GM18858 (cell line): ENCODE results near the gene CDC42.
"Not testable (repeated sequence)": the region's sequence is repeated elsewhere in the genome, so short reads cannot be mapped to it uniquely, and the experiment has no call there.

ENCODE experiments used
- ATAC-seq: cut with Tn5 transposase; IDR thresholded peaks from one replicate; pipeline ENCODE4 v1.9.1; 2021; ENCODE audit not compliant: unreplicated experiment

The CDC42 gene

DNA sequence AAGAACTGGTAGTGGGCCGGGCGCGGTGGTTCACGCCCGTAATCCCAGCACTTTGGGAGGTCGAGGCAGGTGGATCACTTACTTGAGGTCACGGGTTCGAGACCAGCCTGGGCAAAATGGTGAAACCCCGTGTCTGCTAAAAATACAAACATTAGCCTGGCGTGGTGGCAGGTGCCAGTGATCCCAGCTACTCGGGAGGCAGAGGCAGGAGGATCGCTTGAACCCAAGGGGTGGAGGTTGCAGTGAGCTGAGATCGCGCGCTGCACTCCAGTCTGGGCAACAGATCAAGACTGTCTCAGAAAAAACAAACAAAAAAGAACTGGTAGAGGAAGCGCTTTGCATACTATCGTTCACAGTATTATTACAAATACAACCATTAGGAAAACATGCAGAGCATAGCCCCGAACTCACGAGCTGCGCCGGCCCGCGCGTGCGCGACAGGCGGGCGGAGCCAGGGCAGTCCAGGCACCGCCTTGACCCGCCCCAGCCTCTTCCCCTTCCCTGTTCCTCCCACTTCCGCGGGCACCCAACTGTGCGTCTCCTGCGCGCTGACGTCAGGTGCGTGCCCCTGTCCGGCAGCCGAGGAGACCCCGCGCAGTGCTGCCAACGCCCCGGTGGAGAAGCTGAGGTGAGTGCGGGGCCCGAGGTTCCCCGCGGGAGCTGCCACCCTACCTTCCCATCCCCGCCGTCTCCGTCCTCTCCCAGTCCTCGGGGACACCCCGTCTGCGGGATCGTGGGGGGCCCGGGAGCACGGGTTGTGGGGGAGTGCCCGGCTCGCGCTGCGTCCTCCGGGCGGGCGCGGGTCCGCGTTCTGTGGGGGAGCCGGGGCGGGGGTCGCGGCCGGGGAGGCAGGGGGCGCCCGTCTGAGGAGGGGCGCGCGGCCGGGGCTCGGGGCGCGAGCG is at the start of gene CDC42:
Gene CDC42, plus strand, starts transcription at position 595 of the 902 bp plus-strand sequence. CDS start 25,770 bp downstream, outside the sequence.
- peak; percentile 66 for ATAC-seq

DNA sequence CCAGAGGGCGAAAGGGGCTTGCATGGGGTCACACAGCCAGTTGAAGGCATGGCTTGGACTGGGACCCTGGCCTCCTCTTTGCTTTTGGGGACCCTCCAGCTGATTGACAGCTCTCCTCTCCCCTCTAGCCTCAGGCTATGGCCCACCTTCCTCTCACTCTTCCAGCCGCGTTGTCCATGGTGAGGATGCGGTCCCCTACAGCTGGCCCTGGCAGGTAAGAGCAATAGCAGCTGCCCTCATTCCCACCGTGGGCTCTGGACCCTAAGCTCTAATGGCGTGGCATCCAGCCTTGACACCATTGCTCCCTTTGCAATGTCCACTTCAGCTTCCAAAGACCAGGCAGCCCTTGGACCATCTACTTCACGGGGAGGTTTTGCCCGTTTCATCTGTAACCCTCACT is 49.6 kb upstream of the CDC42 start:
- not testable (repeated sequence) for ATAC-seq

DNA sequence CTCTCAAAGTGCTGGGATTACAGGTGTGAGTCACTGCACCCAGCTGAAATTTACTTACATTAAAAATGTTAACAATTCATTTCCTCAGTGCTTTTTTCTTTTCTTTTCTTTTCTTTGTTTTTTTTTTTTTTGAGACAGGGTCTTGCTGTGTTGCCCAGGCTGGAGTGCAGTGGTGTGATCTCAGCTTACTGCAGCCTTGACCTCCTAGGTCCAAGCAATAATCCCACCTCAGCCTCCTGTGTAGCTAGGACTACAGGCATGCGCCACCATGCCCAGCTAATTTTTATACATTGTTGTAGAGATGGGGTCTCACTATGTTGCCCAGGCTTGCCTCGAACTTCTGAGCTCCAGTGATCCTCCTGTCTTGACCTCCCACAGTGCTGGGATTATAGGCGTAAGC is 48.5 kb upstream of the CDC42 start:
- not testable (repeated sequence) for ATAC-seq

DNA sequence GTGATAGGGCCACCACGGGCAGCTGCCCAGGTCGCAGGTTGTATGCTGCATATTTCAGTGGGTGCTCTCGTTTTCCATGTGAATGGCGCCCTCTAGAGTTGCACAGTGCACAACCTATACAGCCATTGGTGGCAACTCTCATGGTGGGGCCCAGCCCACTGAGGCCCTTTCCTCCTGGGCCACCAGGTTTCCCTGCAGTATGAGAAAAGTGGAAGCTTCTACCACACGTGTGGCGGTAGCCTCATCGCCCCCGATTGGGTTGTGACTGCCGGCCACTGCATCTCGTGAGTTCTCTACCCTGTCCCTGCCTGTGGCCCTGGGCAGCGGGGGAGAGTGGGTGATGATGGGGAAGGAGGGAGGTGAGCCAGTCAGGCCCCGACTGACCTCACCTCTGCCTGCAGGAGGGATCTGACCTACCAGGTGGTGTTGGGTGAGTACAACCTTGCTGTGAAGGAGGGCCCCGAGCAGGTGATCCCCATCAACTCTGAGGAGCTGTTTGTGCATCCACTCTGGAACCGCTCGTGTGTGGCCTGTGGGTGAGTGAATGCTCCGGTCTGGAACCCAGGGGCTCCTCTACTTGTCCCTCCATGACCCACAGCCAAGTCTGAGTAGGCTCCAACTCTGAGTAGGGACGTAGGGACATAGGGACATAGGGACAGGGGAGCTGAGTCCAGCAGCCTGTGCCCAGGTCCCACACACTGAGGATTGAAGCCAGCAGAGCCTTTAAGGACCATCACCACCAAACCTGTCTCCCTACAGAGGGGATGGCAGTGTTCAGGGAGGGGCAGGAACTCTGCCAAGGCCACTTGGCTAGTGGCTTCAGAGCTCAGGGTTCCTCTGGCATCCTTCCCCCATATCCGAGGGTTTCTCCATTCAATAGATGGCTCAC is 47.0 kb upstream of the CDC42 start:
- ATAC-seq: not testable (repeated sequence)

DNA sequence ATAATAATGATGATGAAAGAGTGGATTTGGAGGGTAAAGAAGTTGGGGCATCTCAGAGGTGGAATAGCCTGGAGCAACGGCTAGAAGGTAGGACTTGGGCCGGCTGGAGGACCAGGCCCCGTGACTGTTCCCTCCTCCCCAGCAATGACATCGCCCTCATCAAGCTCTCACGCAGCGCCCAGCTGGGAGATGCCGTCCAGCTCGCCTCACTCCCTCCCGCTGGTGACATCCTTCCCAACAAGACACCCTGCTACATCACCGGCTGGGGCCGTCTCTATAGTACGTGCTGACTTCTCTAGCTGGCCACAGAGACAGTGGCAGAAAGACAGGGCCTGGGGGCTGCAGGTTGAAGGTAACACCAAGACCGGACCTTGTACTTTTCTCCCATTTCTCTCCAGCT is 45.8 kb upstream of the CDC42 start:
- ATAC-seq: not testable (repeated sequence)

DNA sequence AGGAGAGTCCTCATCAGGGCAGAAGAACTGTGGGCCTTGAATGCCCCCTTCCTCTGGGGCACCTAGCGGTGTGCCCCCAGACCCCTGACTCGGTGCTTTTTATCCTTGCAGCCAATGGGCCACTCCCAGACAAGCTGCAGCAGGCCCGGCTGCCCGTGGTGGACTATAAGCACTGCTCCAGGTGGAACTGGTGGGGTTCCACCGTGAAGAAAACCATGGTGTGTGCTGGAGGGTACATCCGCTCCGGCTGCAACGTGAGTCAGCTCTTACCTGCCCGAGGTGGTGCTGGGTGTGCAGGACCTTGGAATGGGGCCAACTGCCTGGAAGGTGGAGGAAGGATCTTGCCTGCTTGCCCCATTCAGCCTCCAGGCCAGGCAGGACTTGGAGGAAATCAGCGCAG is 45.2 kb upstream of the CDC42 start:
- ATAC-seq: not testable (repeated sequence)

DNA sequence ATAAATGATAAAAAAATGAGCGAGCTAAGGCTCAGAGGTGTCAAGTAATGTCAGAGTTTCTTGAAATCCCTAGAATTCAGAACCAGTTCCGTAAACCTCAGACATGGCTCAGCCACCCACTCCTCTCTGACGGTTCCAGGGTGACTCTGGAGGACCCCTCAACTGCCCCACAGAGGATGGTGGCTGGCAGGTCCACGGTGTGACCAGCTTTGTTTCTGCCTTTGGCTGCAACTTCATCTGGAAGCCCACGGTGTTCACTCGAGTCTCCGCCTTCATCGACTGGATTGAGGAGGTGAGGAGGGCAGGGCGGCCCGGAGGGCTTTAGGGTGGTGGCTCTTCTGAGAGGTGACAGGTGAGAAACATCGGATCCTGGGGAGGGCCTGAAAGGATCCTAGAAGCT is 42.9 kb upstream of the CDC42 start:
- not testable (repeated sequence) for ATAC-seq

- ATAC-seq: not testable (repeated sequence)
These were observed 39.8 kb upstream of the CDC42 start for GRCh38 chr1:22012752-22013151.

DNA sequence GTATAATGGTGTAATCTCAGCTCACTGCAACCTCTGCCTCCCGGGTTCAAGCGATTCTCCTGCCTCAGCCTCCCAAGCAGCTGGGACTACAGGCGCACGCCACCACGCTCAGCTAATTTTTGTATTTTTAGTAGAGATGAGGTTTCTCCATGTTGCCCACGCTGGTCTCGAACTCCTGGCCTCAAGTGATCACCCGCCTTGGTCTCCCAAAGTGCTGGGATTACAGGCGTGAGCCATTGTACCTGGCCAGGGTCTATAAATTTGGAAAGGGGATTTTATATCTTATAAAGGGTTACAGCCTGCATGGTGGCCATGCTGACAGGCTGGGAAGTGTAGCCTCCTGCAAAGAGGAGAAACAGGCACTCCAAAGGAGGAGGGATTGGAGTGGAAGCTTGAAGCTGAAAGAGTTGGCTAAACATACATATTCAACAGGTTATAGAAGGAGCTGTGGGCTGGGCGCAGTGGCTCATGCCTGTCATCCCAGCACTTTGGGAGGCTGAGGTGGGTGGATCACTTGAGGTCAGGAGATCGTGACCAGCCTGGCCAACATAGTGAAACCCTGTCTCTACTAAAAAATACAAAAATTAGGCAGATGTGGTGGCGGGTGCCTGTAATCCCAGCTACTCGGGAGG is 37.8 kb upstream of the CDC42 start:
- not testable (repeated sequence) for ATAC-seq

DNA sequence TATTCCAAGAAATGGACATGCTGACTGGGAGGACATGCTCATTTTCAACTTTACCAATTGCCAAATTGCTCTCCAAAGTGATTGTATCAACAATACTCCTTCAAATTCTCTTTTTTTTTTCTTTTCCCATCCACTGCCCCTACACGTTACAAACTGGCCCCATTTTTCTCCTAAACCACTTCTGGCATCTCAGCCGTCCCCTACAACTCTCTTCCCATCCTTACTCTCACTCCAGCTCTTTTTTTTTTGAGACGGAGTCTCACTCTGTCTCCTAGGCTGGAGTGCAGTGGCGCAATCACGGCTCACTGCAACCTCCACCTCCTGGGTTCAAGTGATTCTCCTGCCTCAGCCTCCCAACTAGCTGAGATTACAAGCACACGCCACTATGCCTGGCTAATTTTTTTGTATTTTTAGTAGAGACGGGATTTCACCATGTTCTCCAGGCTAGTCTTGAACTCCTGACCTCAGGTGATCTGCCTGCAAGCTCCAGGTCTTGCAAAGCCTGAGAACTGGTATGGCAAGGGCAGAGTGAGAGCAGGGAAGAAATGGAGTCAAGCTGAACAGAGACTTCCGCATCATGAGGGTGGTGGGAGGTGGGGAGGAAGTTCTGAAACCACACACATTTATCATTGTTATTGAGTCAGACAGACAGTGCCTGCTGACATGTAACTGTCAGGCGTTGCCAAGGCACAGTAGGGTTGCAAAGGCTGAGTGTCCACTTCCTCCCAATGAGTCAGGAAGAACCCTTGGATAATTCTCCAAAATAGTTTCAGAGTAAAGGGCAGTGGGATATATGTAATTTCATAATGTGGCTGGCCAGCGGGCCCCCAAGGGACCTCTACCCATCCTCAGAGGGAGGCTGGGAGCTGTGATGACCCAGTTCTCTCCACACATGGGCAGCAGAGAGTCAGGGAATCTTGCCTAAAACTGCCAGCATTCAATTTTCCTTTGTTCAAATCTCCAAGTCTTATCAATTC is 33.6 kb upstream of the CDC42 start:
- no peak for ATAC-seq

- no peak for ATAC-seq
These were observed 31.4 kb upstream of the CDC42 start for GRCh38 chr1:22021061-22021460.

DNA sequence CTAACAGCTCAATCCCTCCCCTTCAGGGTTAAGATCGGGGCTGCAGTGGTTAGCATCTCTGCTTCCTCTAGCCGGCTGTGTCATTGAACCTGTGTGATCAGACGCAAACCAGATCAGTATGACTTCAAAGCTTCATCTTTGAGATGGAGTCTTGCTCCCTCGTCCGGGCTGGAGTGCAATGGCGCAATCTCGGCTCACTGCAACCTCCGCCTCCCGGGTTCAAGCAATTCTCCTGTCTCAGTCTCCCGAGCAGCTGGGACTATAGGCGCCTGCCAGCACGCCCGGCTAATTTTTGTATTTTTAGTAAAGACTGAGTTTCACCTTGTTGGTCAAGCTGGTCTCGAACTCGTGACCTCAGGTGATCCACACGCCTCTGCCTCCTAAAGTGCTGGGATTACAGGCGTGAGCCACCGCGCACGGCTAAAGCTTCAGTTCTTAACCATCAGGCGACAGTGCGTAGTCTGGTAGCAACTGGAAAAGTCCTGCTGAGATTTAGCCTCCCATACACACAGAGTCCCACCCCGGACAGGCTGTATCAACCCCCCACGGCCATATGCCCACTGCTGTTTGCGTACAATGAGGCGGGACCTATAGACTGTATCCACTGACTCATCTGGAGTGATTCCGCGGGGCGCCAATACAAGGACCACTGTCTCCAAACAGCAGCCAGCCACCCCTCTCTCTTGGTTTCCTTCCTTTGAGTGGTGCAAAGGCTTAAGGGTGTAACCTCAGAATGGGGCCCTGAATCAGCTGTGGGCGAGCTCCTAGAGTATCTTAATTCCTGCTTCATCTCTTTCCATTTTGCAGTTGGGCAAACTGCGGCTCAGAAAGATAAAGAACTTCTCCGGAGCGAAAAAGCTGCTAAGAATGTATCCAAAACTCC is 27.8 kb upstream of the CDC42 start:
- peak; percentile 23 for ATAC-seq

DNA sequence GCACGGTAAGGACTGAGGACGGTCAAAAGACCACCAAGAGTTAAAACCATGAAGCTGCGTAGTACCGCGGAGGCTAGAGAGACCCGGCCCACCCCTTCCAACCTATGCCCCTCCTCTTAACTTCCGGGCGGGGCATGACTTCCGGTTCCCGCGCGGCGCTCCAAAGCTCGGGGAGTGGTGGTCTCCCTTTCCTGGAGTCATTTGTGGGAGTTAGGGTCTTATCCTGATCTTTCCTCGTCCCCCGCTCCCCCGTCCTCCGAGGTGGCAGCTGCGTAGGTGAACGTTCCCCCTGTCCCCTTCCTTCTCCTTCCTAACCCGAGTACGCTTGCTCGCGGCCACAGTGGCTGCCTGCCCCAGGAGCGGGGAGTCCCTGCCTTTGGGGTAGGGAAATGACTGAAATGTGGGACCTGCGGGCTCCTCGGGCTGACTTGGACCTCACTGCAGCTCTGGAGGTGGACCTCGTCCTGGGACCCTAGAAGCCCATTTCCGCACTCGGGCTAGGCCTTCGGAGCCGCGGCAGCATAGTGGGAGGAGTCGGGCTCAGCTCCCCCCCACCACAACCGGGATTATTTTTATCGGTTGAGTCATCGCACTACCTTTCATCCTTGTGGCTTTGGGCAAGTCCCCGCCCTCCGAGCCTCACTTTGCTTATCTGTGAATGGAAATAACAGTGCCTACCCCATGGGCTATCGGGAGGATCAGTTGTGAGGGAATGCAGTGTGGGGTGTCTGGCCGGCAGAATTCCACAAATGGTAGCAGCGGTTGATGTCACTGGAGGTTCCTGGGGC is 26.9 kb upstream of the CDC42 start:
- peak; percentile 39 for ATAC-seq

- no peak for ATAC-seq
These were observed 25.6 kb upstream of the CDC42 start for GRCh38 chr1:22026924-22027289.

DNA sequence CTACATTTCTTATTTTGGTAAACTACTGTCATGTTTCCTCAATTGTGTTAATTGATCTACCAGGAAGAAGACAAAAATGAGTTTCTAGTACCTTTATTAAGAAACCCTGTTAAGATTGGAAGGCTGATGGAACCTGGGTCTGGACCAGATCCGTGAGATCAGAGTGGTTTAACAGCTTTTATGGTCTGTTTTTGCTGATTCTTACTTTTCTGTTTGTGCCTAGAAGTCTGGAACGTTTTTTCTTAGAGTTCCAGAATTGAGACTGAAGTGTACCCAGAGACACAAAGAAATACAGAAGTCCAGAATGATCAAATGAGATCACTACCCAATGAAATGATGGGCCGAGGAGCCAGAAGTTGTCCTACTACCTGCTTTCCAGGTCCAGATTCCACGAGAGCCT is 22.5 kb upstream of the CDC42 start:
- ATAC-seq: no peak

GRCh38 chr1:22030473-22030872 is 22.0 kb upstream of the CDC42 start:
- no peak for ATAC-seq

- no peak for ATAC-seq
These were observed 21.1 kb upstream of the CDC42 start for GRCh38 chr1:22031214-22031962.

- ATAC-seq: not testable (repeated sequence)
These were observed 17.7 kb upstream of the CDC42 start for GRCh38 chr1:22034834-22035233.
